Thoracic aorta (tissue), 2 donors: Measurements from ENCODE around the gene FARS2. TPM values are rescaled to one million over a fixed set of nuclear protein-coding genes. Genes with fewer than 3 reads are reported as not detected.
"Not testable (repeated sequence)": the region's sequence is repeated elsewhere in the genome, so short reads cannot be mapped to it uniquely, and the experiment has no call there.

ENCODE experiments used
- ATAC-seq: fragments of 150-250 bp; one replicate; pipeline ENCODE4 v1.8.0; 2017; ENCODE audit warnings: low read depth; ENCODE audit not compliant: insufficient number of reproducible peaks, low FRiP score
- DNase-seq: peaks from one replicate; pipeline ENCODE4 v3.0.0-alpha.2; 2020; ENCODE audit warnings: low spot score
- H3K27ac ChIP-seq, 2 donors: fragments of 200-600 bp; sonication (generic); 1 replicate in 1 of 2; 2 replicates in 1 of 2; pipeline ENCODE4 v1.5.1; 2016; ENCODE audit warnings: mild to moderate bottlenecking in 2 of 2, moderate library complexity in 2 of 2
- H3K27me3 ChIP-seq: fragments of 200-600 bp; sonication (generic); replicated peaks from 2 replicates; pipeline ENCODE4 v1.6.0; 2016; ENCODE audit warnings: mild to moderate bottlenecking; ENCODE audit not compliant: insufficient read depth
- H3K36me3 ChIP-seq: fragments of 200-600 bp; sonication (generic); one replicate; pipeline ENCODE4 v1.5.1; 2016
- H3K4me1 ChIP-seq, 2 donors: fragments of 200-600 bp; sonication (generic); 1 replicate in 1 of 2; 2 replicates in 1 of 2; pipeline versions ENCODE4 v1.5.1 to v1.6.0; 2016; ENCODE audit warnings: low read depth in 2 of 2, mild to moderate bottlenecking in 1 of 2; ENCODE audit not compliant: control insufficient read depth in 1 of 2
- H3K4me3 ChIP-seq: fragments of 200-600 bp; sonication (generic); 2 replicates; pipeline ENCODE4 v1.5.1; 2016; ENCODE audit warnings: mild to moderate bottlenecking
- H3K9me3 ChIP-seq: fragments of 200-600 bp; sonication (generic); 2 replicates; pipeline ENCODE4 v1.5.1; 2016
- total RNA-seq, 2 donors: library from RNA; depleted of rRNA; stranded (reverse); fragments of >200 nt; gene quantifications; one replicate each; pipeline versions ENCODE4 v1.1.0 to v1.2.3, GENCODE V29; 2016
- TF ChIP-seq, protein P1 (sequence below): fragments of 200-600 bp; sonication (generic); IDR thresholded peaks from one replicate; pipeline ENCODE4 v1.5.1; 2019; ENCODE audit warnings: antibody characterized with exemption

FARS2 gene
- total RNA-seq, 2 donors from 2014 or later: 10.4 to 11.6 TPM

DNA sequence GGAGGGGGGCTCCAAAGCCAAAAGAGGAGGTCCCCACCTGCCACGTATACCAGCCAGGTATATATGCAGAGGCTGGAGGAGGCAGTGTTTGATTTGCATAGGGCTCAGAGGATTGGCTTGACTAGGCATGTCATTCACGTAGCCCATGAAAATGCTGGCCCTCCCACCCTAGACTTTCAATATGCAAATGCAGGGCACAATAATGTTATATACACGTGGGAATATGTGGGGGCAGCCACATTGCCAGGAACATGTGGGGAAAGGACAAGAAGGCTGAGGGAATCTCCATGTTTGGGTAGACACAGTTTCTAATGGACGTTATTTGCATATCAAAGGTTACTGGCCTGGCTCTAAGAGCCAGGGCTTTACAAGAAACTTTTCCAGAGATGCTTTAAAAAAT, 301.8 kb downstream of the FARS2 start:
- no peak overlapping the region for H3K4me3 ChIP-seq
- TF ChIP-seq, protein P1, sequence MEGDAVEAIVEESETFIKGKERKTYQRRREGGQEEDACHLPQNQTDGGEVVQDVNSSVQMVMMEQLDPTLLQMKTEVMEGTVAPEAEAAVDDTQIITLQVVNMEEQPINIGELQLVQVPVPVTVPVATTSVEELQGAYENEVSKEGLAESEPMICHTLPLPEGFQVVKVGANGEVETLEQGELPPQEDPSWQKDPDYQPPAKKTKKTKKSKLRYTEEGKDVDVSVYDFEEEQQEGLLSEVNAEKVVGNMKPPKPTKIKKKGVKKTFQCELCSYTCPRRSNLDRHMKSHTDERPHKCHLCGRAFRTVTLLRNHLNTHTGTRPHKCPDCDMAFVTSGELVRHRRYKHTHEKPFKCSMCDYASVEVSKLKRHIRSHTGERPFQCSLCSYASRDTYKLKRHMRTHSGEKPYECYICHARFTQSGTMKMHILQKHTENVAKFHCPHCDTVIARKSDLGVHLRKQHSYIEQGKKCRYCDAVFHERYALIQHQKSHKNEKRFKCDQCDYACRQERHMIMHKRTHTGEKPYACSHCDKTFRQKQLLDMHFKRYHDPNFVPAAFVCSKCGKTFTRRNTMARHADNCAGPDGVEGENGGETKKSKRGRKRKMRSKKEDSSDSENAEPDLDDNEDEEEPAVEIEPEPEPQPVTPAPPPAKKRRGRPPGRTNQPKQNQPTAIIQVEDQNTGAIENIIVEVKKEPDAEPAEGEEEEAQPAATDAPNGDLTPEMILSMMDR: no peak

DNA sequence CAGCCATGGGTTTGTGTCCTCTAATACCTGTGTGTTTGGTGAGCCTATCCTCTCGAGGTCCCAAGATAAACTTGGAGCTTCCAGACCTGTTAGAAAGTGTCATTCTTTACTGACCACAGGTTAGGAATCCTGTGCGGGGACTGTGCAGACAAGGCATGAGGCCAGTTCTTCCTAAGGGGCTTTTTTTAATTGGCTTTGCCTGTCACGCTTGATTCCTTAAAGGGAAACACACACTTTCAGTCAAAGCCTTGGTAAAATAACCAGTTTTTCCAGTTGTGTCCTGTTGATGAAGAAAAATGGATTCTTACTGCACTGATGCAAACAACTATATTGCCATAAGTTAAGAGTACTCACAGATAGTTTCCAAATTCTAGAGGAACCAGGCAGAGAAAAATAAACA, 303.4 kb downstream of the FARS2 start:
- H3K27me3 ChIP-seq, H3K27ac ChIP-seq, H3K4me3 ChIP-seq, ATAC-seq, H3K9me3 ChIP-seq, H3K4me1 ChIP-seq, DNase-seq, H3K36me3 ChIP-seq: not testable (repeated sequence)

More for the DNA sequence above, 301.8 kb downstream of the FARS2 start:
- Histone ChIP-seq H3K9me3 (no peaks in the 10 kb centered on the region), H3K27ac (no peak overlapping the region), H3K36me3 (no peaks in the 10 kb centered on the region), H3K27me3 (no peaks in the 10 kb centered on the region), H3K4me1 (no peaks in the 10 kb centered on the region)
- ATAC-seq (no peak), DNase-seq (no peak)

DNA sequence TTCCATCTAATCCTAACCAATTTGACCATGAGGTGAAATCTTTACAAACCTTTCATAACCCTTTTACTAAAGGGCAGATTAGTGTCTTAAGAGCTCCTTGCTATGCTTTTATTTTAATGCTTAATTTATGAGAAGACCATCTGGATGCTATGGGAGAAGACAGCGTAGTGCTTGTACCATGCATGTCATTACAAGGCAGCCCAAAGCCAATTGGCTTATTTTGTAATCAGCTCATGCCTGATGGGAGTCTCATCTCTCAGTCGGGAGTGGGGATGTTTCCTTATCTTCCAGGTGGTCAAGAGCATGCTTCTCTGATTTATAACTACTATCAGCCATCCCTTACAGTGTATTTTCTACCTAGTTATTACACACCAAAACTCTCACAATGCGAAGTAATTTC, 304.7 kb downstream of the FARS2 start:
- no peaks in the 10 kb centered on the region for H3K4me1 ChIP-seq
- H3K36me3 ChIP-seq: no peaks in the 10 kb centered on the region
- no peak overlapping the region for H3K27ac ChIP-seq
- DNase-seq (no peak), ATAC-seq (no peak)
- no peaks in the 10 kb centered on the region for H3K27me3 ChIP-seq
- H3K4me3 ChIP-seq: no peak overlapping the region
- H3K9me3 ChIP-seq: no peaks in the 10 kb centered on the region
- TF ChIP-seq, protein P1: no peak

DNA sequence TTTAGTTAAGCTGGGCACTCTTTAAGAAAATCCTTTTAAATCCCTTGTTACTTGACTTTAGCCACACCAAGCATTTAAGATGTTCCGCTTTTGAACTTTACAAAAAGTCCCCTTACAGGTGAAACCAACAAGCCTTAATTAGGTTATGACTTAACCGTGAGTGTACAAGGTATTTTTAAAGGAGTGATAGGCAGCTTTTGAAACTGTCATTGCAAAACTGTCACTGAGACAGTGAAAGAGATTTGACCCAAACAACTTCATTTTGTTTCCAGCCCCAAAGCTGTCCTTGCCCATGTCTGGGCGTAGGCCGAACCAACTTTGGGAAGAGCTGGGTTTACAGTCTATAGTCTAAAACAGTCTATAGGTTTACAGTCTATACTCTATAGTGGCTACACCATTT, 305.4 kb downstream of the FARS2 start:
- no peak overlapping the region for H3K27ac ChIP-seq
- H3K4me1 ChIP-seq: no peaks in the 10 kb centered on the region
- H3K36me3 ChIP-seq: no peaks in the 10 kb centered on the region
- no peak overlapping the region for H3K4me3 ChIP-seq
- H3K9me3 ChIP-seq: no peaks in the 10 kb centered on the region
- no peaks in the 10 kb centered on the region for H3K27me3 ChIP-seq
- no peak for ATAC-seq
- TF ChIP-seq, protein P1: no peak
- no peak for DNase-seq

DNA sequence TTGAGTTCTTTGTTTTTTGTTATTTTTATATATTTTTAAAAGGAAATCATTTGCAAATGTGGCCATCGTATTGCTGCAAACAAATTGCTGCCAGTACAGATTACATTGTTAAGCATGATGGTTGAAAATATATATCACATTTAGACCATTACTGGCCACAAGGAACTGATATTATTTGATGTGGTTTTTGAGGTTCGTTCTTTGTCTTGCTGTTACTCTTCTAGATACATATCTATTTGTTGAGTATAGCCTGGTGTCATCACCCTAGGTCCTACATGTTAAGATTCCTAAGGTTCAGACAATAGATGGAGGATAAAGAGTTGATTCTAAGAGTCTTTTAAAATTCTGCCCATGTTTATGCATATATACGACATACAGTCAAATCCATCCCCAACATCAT, 306.0 kb downstream of the FARS2 start:
- no peaks in the 10 kb centered on the region for H3K4me1 ChIP-seq
- ATAC-seq: no peak
- H3K9me3 ChIP-seq: no peaks in the 10 kb centered on the region
- no peak overlapping the region for H3K27ac ChIP-seq
- H3K36me3 ChIP-seq: no peaks in the 10 kb centered on the region
- TF ChIP-seq, protein P1: no peak
- no peak for DNase-seq
- no peaks in the 10 kb centered on the region for H3K27me3 ChIP-seq
- H3K4me3 ChIP-seq: no peak overlapping the region

DNA sequence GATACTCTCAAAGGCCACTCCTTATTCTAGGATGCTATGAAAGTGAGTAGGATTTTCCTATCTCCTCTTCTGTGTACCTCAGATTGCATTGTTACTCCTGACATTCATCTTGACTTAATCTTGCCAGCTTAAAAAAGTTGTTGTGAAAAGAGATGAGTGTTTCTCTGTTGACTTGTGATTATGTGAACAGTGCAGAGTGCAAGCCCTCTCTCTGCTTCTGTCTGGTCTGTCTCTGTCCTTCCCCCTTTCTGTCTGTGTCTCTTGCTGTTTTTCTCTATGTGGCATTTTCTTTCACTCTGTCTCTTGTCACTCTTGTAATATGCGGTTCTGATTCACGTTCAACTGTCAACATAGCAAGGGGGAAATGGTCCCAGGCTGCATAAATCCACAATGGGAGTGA, 306.6 kb downstream of the FARS2 start:
- TF ChIP-seq, protein P1: no peak
- ATAC-seq (no peak), DNase-seq (no peak)
- no peaks in the 10 kb centered on the region for H3K36me3 ChIP-seq
- H3K27ac ChIP-seq: no peak overlapping the region
- H3K4me1 ChIP-seq: no peaks in the 10 kb centered on the region
- no peaks in the 10 kb centered on the region for H3K27me3 ChIP-seq
- H3K9me3 ChIP-seq: no peaks in the 10 kb centered on the region
- no peak overlapping the region for H3K4me3 ChIP-seq
